SK-N-SH (cell line): ENCODE measurements around the gene RAB40C. TPM values are rescaled to one million over a fixed set of nuclear protein-coding genes. Genes with fewer than 3 reads are reported as not detected.

Source experiments
- CTCF ChIA-PET: fragments of 300-600, 350-600 bp; formaldehyde crosslinking; extraction: SDS; loops from one replicate; lab custom pipeline; 2021; lab: Yijun Ruan, JAX
- POLR2A ChIA-PET: fragments of 350-600 bp; sonication (Branson Sonifier 250); formaldehyde crosslinking; extraction: SDS; loops from one replicate; lab custom pipeline; 2020; ENCODE audit warnings: antibody characterized with exemption, inconsistent platforms; lab: Yijun Ruan, JAX
- DNase-seq: peaks from one replicate; pipeline ENCODE4 v3.0.0; 2012
- H2AFZ ChIP-seq: fragments of 200-600 bp; sonication (generic); 2 replicates; pipeline ENCODE4 v1.8.1; 2016; ENCODE audit warnings: antibody characterized with exemption, mild to moderate bottlenecking, low read depth
- H3F3A ChIP-seq: fragments of 200-600 bp; sonication (generic); replicated peaks from 2 replicates; pipeline ENCODE3; 2016; ENCODE audit warnings: antibody characterized with exemption, mild to moderate bottlenecking; ENCODE audit not compliant: insufficient read depth
- H3K27ac ChIP-seq, 2 experiments: fragments of 200-500 bp in 1 of 2; fragments of 200-600 bp in 1 of 2; sonication (Bioruptor generic) in 1 of 2; sonication (generic), shearing (Covaris generic) in 1 of 2; 2 replicates each; pipeline versions ENCODE4 v1.5.1 to v1.6.1; 2014 to 2016; ENCODE audit warnings: low read depth in 2 of 2, inconsistent platforms in 1 of 2, low read length in 1 of 2, mild to moderate bottlenecking in 1 of 2, mixed read lengths in 1 of 2
- H3K27me3 ChIP-seq: fragments of 200-600 bp; sonication (generic), shearing (Covaris generic); 2 replicates; pipeline ENCODE4 v1.6.1; 2016; ENCODE audit warnings: mixed run types; ENCODE audit not compliant: insufficient read depth
- H3K36me3 ChIP-seq, 2 experiments: fragments of 200-500 bp in 1 of 2; fragments of 200-600 bp in 1 of 2; sonication (Bioruptor generic) in 1 of 2; sonication (generic) in 1 of 2; replicated peaks in 1 of 2; 2 replicates each; pipeline versions ENCODE3 to v1.5.1; 2014 to 2016; ENCODE audit warnings: low read length in 1 of 2, mild to moderate bottlenecking in 1 of 2; ENCODE audit not compliant: insufficient read depth in 2 of 2, control insufficient read depth in 1 of 2
- H3K4me1 ChIP-seq, 2 experiments: fragments of 200-500 bp in 1 of 2; fragments of 200-600 bp in 1 of 2; sonication (Bioruptor generic) in 1 of 2; sonication (generic), shearing (Covaris generic) in 1 of 2; 2 replicates each; pipeline versions ENCODE4 v1.5.1 to v1.6.1; 2014 to 2016; ENCODE audit warnings: low read depth in 1 of 2, low read length in 1 of 2, mixed run types in 1 of 2; ENCODE audit not compliant: insufficient read depth in 2 of 2, control insufficient read depth in 1 of 2
- H3K4me2 ChIP-seq: fragments of 200-600 bp; sonication (generic), shearing (Covaris generic); 2 replicates; pipeline ENCODE4 v1.6.1; 2017; ENCODE audit warnings: mixed run types
- H3K4me3 ChIP-seq, 2 experiments: fragments of 200-500 bp in 1 of 2; fragments of 200-600 bp in 1 of 2; sonication (Bioruptor generic) in 1 of 2; sonication (generic), shearing (Covaris generic) in 1 of 2; 2 replicates each; pipeline versions ENCODE4 v1.5.1 to v1.8.1; 2014 to 2016; ENCODE audit warnings: low read depth in 2 of 2, inconsistent platforms in 1 of 2, low read length in 1 of 2, mild to moderate bottlenecking in 1 of 2, mixed read lengths in 1 of 2, moderate library complexity in 1 of 2
- H3K79me2 ChIP-seq: fragments of 200-600 bp; sonication (generic); 2 replicates; pipeline ENCODE4 v1.8.1; 2017; ENCODE audit warnings: mild to moderate bottlenecking; ENCODE audit not compliant: insufficient read depth
- H3K9ac ChIP-seq: fragments of 200-600 bp; sonication (generic); 2 replicates; pipeline ENCODE4 v1.6.1; 2017; ENCODE audit warnings: mixed run types
- H3K9me2 ChIP-seq: fragments of 200-600 bp; sonication (generic); 2 replicates; pipeline ENCODE4 v1.6.1; 2017; ENCODE audit warnings: mixed run types
- H3K9me3 ChIP-seq: fragments of 200-600 bp; sonication (generic); 2 replicates; pipeline ENCODE4 v1.6.1; 2017; ENCODE audit warnings: mixed run types, mild to moderate bottlenecking, moderate library complexity
- H4K20me1 ChIP-seq: fragments of 200-600 bp; sonication (generic); 2 replicates; pipeline ENCODE4 v1.6.1; 2017; ENCODE audit warnings: mild to moderate bottlenecking, mixed run types; ENCODE audit not compliant: insufficient read depth
- CHD2 ChIP-seq: fragments of 150-350 bp; IDR thresholded peaks from 2 replicates; pipeline ENCODE4 v1.6.1; 2018; ENCODE audit warnings: low read length; ENCODE audit not compliant: partially characterized antibody
- ELF1 ChIP-seq: IDR thresholded peaks from 2 replicates; pipeline ENCODE4 v1.4.0; 2012
- EP300 ChIP-seq, 2 experiments: IDR thresholded peaks; 2 replicates each; pipeline versions ENCODE4 v1.4.0 to v1.6.1; 2012; ENCODE audit warnings: borderline replicate concordance in 1 of 2, low read depth in 1 of 2, low read length in 1 of 2
- FOSL2 ChIP-seq: IDR thresholded peaks from 2 replicates; pipeline ENCODE4 v1.4.0; 2012; ENCODE audit warnings: low read depth, mild to moderate bottlenecking, moderate library complexity, borderline replicate concordance
- FOXJ3 ChIP-seq: sonication (generic); formaldehyde crosslinking; IDR thresholded peaks from 2 replicates; pipeline ENCODE4 v1.5.1; 2020; ENCODE audit warnings: mild to moderate bottlenecking, missing genetic modification reagents
- GABPA ChIP-seq: IDR thresholded peaks from 2 replicates; pipeline ENCODE4 v1.4.0; 2012; ENCODE audit warnings: low read depth, mild to moderate bottlenecking
- GATA2 ChIP-seq: sonication (generic); formaldehyde crosslinking; IDR thresholded peaks from 2 replicates; pipeline ENCODE4 v1.5.0; 2020; ENCODE audit warnings: mild to moderate bottlenecking, missing genetic modification reagents
- IRF3 ChIP-seq: fragments of 150-350 bp; IDR thresholded peaks from 2 replicates; pipeline ENCODE4 v1.6.1; 2016; ENCODE audit warnings: mild to moderate bottlenecking, low read depth, low read length
- MXI1 ChIP-seq: IDR thresholded peaks from 2 replicates; pipeline ENCODE4 v1.6.1; 2012; ENCODE audit warnings: mild to moderate bottlenecking, low read depth, low read length, improper control_type of control experiment
- PBX3 ChIP-seq: IDR thresholded peaks from 2 replicates; pipeline ENCODE4; 2012
- POLR2AphosphoS5 ChIP-seq: IDR thresholded peaks from 2 replicates; pipeline ENCODE4 v1.6.1; 2012; ENCODE audit warnings: low read depth, low read length
- RAD21 ChIP-seq: IDR thresholded peaks from 2 replicates; pipeline ENCODE4 v1.6.1; 2012; ENCODE audit warnings: mild to moderate bottlenecking, low read length
- RCOR1 ChIP-seq: fragments of 150-350 bp; IDR thresholded peaks from 2 replicates; pipeline ENCODE4 v1.6.1; 2017; ENCODE audit warnings: antibody characterized with exemption, low read length
- RFX5 ChIP-seq: IDR thresholded peaks from 2 replicates; pipeline ENCODE4 v1.6.1; 2012; ENCODE audit warnings: mild to moderate bottlenecking, improper control_type of control experiment, low read length
- RXRA ChIP-seq: IDR thresholded peaks from 2 replicates; pipeline ENCODE4 v1.4.0; 2012; ENCODE audit warnings: low read depth, mild to moderate bottlenecking, borderline replicate concordance
- SIN3A ChIP-seq: IDR thresholded peaks from 2 replicates; pipeline ENCODE4 v1.6.1; 2012; ENCODE audit warnings: low read depth, mild to moderate bottlenecking, low read length, moderate library complexity, borderline replicate concordance
- SMC3 ChIP-seq: IDR thresholded peaks from 2 replicates; pipeline ENCODE4 v1.6.1; 2012; ENCODE audit warnings: low read depth, low read length, improper control_type of control experiment
- TAF1 ChIP-seq: IDR thresholded peaks from 2 replicates; pipeline ENCODE4 v1.6.1; 2012; ENCODE audit warnings: low read depth, mild to moderate bottlenecking, low read length, moderate library complexity, borderline replicate concordance
- TEAD4 ChIP-seq: IDR thresholded peaks from 2 replicates; pipeline ENCODE4 v1.4.0; 2012; ENCODE audit warnings: mild to moderate bottlenecking, borderline replicate concordance; ENCODE audit not compliant: insufficient read depth
- YY1 ChIP-seq: IDR thresholded peaks from 2 replicates; pipeline ENCODE4 v1.4.0; 2012; ENCODE audit warnings: low read depth, mild to moderate bottlenecking
- WGBS: methylation state at CpG from one replicate; pipeline ENCODE4 v1.1.6; 2017; ENCODE audit warnings: low lambda C conversion rate; 5-methylcytosine and 5-hydroxymethylcytosine counted together
- polyA plus RNA-seq, 3 experiments: library from polyadenylated mRNA; depleted of rRNA; stranded (reverse); fragments of >200 nt; gene quantifications; 2 replicates each; pipeline ENCODE4 v1.2.3, GENCODE V29; 2012
- TF ChIP-seq, protein P1 (sequence below): IDR thresholded peaks from 2 replicates; pipeline ENCODE4 v1.4.0; 2012; ENCODE audit warnings: low read depth, borderline replicate concordance
- TF ChIP-seq, protein P2 (sequence below): IDR thresholded peaks from 2 replicates; pipeline ENCODE4 v1.4.0; 2012; ENCODE audit warnings: low read depth, borderline replicate concordance

The RAB40C gene
- polyA plus RNA-seq, 1 of the 3 experiments (the other 2 are of a cell fraction): 13.0 TPM

- TF ChIP-seq PBX3: no peak
- no peak for TF ChIP-seq TEAD4
- no peak for TF ChIP-seq RFX5
- no peak for TF ChIP-seq IRF3
- TF ChIP-seq RXRA: no peak
- 0 out of 2 replicates have a peak, but pooled peaks have one; percentile 6 for TF ChIP-seq SMC3
- TF ChIP-seq, all 33 proteins: peak for 4
Measured at GRCh38 chr16:578870-579405, 10.9 kb upstream of the RAB40C start (continued).

DNA sequence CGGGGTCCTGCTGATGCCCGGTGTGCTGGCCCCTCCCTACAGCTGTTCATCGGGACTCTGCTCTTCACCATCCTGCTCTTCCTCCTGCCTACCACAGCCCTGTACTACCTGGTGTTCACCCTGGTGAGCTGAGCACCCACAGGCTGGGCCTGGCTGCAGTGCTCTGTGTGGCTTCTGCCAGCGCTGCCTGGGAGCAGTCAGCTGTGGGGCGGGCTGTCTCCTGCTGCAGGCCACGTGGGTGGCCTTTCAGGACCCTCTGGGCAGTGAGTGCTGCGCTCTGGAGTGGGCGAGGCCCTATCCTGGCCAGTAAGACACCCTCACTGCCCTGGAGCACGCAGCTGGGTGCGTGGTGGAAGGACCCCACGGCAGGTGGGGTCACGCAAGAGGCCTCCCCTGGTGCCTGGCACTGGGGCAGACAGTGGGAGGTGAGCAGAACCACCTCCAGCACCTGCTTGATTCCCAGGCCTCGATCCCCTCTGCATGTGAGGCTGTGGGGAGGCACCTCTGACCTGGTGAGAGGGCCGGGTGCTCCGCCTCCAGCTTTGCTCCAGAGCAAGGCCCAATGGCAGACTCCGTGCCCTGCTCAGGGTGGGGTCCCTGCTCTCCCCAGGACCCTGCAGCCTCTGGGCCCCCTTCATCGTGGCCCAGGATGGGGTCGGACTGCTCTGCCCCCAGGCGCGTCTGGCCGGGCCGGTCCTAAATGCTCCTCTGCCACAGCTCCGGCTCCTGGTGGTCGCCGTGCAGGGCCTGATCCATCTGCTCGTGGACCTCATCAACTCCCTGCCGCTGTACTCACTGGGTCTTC, 9.5 kb upstream of the RAB40C start:
- no peak overlapping the region for H3K27ac ChIP-seq

More for the DNA sequence above, 9.5 kb upstream of the RAB40C start:
- WGBS: 95% methylated on average over 5 of the region's 27 CpGs
- Histone ChIP-seq H3K9ac (no peak overlapping the region), H3K9me3 (no peaks in the 10 kb centered on the region), H2AFZ (no peak overlapping the region), H4K20me1 (no peaks in the 10 kb centered on the region), H3F3A (no peaks in the 10 kb centered on the region), H3K4me3 (no peak overlapping the region), H3K9me2 (no peaks in the 10 kb centered on the region), H3K79me2 (no peaks in the 10 kb centered on the region), H3K4me1 (peaks cover 0 to 3% of the 10 kb centered on the region in 2 experiments; a peak in 1 of 4 replicates), H3K27me3 (no peaks in the 10 kb centered on the region), H3K36me3 (peaks cover 0 to 29% of the 10 kb centered on the region in 2 experiments), H3K4me2 (no peak overlapping the region)
- POLR2A ChIA-PET: interaction anchor here (1.1 kb wide), 1 partner anchor 8 kb away, joined by 4 read pairs; no protein-coding TSS in a partner anchor
- no peak for TF ChIP-seq GABPA
- no peak for TF ChIP-seq ELF1
- TF ChIP-seq CHD2: no peak
- TF ChIP-seq, protein P1, sequence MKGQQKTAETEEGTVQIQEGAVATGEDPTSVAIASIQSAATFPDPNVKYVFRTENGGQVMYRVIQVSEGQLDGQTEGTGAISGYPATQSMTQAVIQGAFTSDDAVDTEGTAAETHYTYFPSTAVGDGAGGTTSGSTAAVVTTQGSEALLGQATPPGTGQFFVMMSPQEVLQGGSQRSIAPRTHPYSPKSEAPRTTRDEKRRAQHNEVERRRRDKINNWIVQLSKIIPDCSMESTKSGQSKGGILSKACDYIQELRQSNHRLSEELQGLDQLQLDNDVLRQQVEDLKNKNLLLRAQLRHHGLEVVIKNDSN: no peak
- no peak for TF ChIP-seq IRF3
- TF ChIP-seq SIN3A: no peak
- TF ChIP-seq RAD21: no peak
- TF ChIP-seq MXI1: no peak
- no peak for TF ChIP-seq FOSL2
- no peak for TF ChIP-seq RCOR1
- no peak for TF ChIP-seq RFX5
- TF ChIP-seq TAF1: no peak
- TF ChIP-seq FOXJ3: no peak
- TF ChIP-seq PBX3: no peak
- TF ChIP-seq, protein P2, sequence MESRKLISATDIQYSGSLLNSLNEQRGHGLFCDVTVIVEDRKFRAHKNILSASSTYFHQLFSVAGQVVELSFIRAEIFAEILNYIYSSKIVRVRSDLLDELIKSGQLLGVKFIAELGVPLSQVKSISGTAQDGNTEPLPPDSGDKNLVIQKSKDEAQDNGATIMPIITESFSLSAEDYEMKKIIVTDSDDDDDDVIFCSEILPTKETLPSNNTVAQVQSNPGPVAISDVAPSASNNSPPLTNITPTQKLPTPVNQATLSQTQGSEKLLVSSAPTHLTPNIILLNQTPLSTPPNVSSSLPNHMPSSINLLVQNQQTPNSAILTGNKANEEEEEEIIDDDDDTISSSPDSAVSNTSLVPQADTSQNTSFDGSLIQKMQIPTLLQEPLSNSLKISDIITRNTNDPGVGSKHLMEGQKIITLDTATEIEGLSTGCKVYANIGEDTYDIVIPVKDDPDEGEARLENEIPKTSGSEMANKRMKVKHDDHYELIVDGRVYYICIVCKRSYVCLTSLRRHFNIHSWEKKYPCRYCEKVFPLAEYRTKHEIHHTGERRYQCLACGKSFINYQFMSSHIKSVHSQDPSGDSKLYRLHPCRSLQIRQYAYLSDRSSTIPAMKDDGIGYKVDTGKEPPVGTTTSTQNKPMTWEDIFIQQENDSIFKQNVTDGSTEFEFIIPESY: no peak
- no peak for TF ChIP-seq YY1
- no peak for TF ChIP-seq GATA2
- no peak for TF ChIP-seq EP300 (IDR thresholded peaks at IDR 0.05; ENCODE audit: borderline replicate concordance in 1 of 2, low read depth in 1 of 2, low read length in 1 of 2)
- TF ChIP-seq SMC3: no peak
- TF ChIP-seq POLR2AphosphoS5: no peak
- CTCF ChIA-PET: interaction anchor here (1.4 kb wide), 1 partner anchor 8 kb away, joined by 4 read pairs; no protein-coding TSS in a partner anchor
- no peak for DNase-seq
